ENCODE measurements around the gene CFAP46. TPM values are rescaled to one million over a fixed set of nuclear protein-coding genes. Genes with fewer than 3 reads are reported as not detected.
"Not testable (repeated sequence)": the region's sequence is repeated elsewhere in the genome, so short reads cannot be mapped to it uniquely, and the experiment has no call there.

The CFAP46 gene
- polyA plus RNA-seq, 1 of the 3 experiments (the other 2 are of a cell fraction), result 3.9 TPM

GRCh38 chr10:132826524-132827422, 115.6 kb downstream of the CFAP46 start:
- H3K4me3 ChIP-seq (ENCODE audit: low read depth in 2 of 2, low read length in 1 of 2), result no peak overlapping the region
- no peaks in the 10 kb centered on the region for H3K9me3 ChIP-seq
- no peaks in the 10 kb centered on the region for H3K9me2 ChIP-seq
- ChIA-PET CTCF (no interaction called here), POLR2A (no interaction called here)
- no peak overlapping the region for H2AFZ ChIP-seq (ENCODE audit: low read depth)
- no peak for DNase-seq
- H3K27me3 ChIP-seq (ENCODE audit: insufficient read depth), result no peaks in the 10 kb centered on the region; the same call in 1 of the 2 replicates
- H3K79me2 ChIP-seq (ENCODE audit: insufficient read depth), result no peaks in the 10 kb centered on the region
- H3K9ac ChIP-seq, result no peak overlapping the region
- no peak overlapping the region for H3K4me2 ChIP-seq
- 69% methylated on average over 25 of the region's 36 CpGs for WGBS (ENCODE audit: low lambda C conversion rate)
- H3K4me1 ChIP-seq (ENCODE audit: control insufficient read depth in 1 of 2, insufficient read depth in 2 of 2, low read depth in 1 of 2, low read length in 1 of 2), result no peaks in the 10 kb centered on the region; a peak in 1 of 4 replicates
- no peaks in the 10 kb centered on the region for H3K36me3 ChIP-seq (replicated peaks in 1 of 2; ENCODE audit: control insufficient read depth in 1 of 2, insufficient read depth in 2 of 2, low read length in 1 of 2)
- peaks cover 4% of the 10 kb centered on the region for H3F3A ChIP-seq (replicated peaks; ENCODE audit: insufficient read depth)
- no peak overlapping the region for H3K27ac ChIP-seq (ENCODE audit: low read depth in 2 of 2, low read length in 1 of 2)
- no peak for TF ChIP-seq TEAD4 (IDR thresholded peaks at IDR 0.05; ENCODE audit: borderline replicate concordance, insufficient read depth)
- no peak for TF ChIP-seq FOSL2 (IDR thresholded peaks at IDR 0.05; ENCODE audit: borderline replicate concordance, low read depth)
- no peak for TF ChIP-seq MEF2A (IDR thresholded peaks at IDR 0.05; ENCODE audit: borderline replicate concordance, low read depth)
- TF ChIP-seq FOXM1 (IDR thresholded peaks at IDR 0.05; ENCODE audit: low read depth), result no peak
- TF ChIP-seq, protein P1, sequence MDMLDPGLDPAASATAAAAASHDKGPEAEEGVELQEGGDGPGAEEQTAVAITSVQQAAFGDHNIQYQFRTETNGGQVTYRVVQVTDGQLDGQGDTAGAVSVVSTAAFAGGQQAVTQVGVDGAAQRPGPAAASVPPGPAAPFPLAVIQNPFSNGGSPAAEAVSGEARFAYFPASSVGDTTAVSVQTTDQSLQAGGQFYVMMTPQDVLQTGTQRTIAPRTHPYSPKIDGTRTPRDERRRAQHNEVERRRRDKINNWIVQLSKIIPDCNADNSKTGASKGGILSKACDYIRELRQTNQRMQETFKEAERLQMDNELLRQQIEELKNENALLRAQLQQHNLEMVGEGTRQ (IDR thresholded peaks at IDR 0.05; ENCODE audit: borderline replicate concordance, low read depth, low read length), result no peak
- TF ChIP-seq POLR2AphosphoS5 (IDR thresholded peaks at IDR 0.05; ENCODE audit: low read depth, low read length), result no peak
- TF ChIP-seq RAD21 (IDR thresholded peaks at IDR 0.05; ENCODE audit: low read length), result no peak
- TF ChIP-seq CTCF (IDR thresholded peaks at IDR 0.05), result no peak
- TF ChIP-seq JUND (IDR thresholded peaks at IDR 0.05), result no peak
- no peak for TF ChIP-seq SIN3A (IDR thresholded peaks at IDR 0.05; ENCODE audit: borderline replicate concordance, low read depth, low read length)
- TF ChIP-seq YY1 (IDR thresholded peaks at IDR 0.05; ENCODE audit: low read depth), result no peak
- no peak for TF ChIP-seq PBX3 (IDR thresholded peaks at IDR 0.05)
- TF ChIP-seq RCOR1 (IDR thresholded peaks at IDR 0.05; ENCODE audit: low read length), result no peak
- no peak for TF ChIP-seq NFIC (IDR thresholded peaks at IDR 0.05; ENCODE audit: borderline replicate concordance)
- TF ChIP-seq MXI1 (IDR thresholded peaks at IDR 0.05; ENCODE audit: low read depth, low read length), result no peak
- no peak for TF ChIP-seq GABPA (IDR thresholded peaks at IDR 0.05; ENCODE audit: low read depth)
- no peak for TF ChIP-seq ZBTB33 (IDR thresholded peaks at IDR 0.05; ENCODE audit: borderline replicate concordance, low read depth)
- H4K20me1 ChIP-seq (ENCODE audit: insufficient read depth), result no peaks in the 10 kb centered on the region

DNA sequence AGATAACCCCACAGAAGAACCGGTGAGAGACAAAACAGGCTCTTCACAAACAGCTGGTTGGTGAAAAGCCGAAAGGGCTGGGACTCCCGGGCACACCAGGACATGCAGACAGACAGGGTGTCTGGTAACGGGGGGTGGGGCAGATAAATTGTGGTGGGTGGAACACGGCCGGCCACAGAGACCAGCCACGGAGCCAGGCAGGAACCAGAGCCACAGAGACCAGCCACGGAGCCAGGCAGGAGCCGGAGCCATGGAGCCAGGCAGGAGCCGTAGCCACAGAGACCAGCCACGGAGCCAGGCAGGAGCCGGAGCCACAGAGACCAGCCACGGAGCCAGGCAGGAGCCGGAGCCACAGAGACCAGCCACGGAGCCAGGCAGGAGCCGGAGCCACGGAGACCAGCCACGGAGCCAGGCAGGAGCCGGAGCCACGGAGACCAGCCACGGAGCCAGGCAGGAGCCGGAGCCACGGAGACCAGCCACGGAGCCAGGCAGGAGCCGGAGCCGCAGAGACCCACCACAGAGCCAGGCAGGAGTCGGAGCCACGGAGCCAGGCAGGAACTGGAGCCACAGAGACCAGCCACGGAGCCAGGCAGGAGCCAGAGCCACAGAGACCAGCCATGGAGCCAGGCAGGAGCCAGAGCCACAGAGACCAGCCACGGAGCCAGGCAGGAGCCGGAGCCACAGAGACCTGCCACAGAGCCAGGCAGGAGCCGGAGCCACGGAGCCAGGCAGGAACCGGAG, 116.4 kb downstream of the CFAP46 start:
- H3K79me2 ChIP-seq (ENCODE audit: insufficient read depth); H3K9me2 ChIP-seq; H3K27me3 ChIP-seq (ENCODE audit: insufficient read depth); POLR2A ChIA-PET; H3K27ac ChIP-seq (ENCODE audit: low read depth in 2 of 2, low read length in 1 of 2); H3F3A ChIP-seq (replicated peaks; ENCODE audit: insufficient read depth); H3K4me3 ChIP-seq (ENCODE audit: low read depth in 2 of 2, low read length in 1 of 2); H3K4me2 ChIP-seq; H2AFZ ChIP-seq (ENCODE audit: low read depth); H4K20me1 ChIP-seq (ENCODE audit: insufficient read depth); H3K36me3 ChIP-seq (replicated peaks in 1 of 2; ENCODE audit: control insufficient read depth in 1 of 2, insufficient read depth in 2 of 2, low read length in 1 of 2); CTCF ChIA-PET; H3K4me1 ChIP-seq (ENCODE audit: control insufficient read depth in 1 of 2, insufficient read depth in 2 of 2, low read depth in 1 of 2, low read length in 1 of 2); H3K9ac ChIP-seq; H3K9me3 ChIP-seq: not testable (repeated sequence)
- 67% methylated on average over 29 of the region's 34 CpGs for WGBS (ENCODE audit: low lambda C conversion rate)
- peak; percentile 26 for DNase-seq
